ENCODE measurements around the gene DAB1. TPM values are rescaled to one million over a fixed set of nuclear protein-coding genes. Genes with fewer than 3 reads are reported as not detected.

Gene DAB1
- total RNA-seq, 1 donor from 2014 or later: 14.0 TPM

DNA sequence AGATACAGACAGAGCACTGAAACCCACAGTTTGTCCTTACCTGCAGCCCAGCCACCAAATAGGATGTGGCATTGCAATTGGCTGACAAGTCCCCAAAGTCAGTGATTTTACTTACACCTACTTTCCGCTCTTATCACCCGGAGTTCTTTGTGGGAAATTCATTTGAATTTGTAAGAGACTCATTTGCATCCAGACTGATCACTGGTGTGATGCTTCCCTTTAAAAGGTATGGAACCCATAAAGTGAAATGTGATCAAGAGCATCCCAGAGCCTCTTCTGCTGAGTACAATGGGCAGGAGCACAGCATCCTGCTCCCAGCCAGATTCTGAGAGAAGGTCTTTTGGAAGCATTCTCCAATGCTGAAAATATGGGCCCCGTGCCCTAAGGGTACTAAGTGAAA, 161.4 kb downstream of the DAB1 start:
- TF ChIP-seq, protein P1, sequence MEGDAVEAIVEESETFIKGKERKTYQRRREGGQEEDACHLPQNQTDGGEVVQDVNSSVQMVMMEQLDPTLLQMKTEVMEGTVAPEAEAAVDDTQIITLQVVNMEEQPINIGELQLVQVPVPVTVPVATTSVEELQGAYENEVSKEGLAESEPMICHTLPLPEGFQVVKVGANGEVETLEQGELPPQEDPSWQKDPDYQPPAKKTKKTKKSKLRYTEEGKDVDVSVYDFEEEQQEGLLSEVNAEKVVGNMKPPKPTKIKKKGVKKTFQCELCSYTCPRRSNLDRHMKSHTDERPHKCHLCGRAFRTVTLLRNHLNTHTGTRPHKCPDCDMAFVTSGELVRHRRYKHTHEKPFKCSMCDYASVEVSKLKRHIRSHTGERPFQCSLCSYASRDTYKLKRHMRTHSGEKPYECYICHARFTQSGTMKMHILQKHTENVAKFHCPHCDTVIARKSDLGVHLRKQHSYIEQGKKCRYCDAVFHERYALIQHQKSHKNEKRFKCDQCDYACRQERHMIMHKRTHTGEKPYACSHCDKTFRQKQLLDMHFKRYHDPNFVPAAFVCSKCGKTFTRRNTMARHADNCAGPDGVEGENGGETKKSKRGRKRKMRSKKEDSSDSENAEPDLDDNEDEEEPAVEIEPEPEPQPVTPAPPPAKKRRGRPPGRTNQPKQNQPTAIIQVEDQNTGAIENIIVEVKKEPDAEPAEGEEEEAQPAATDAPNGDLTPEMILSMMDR (conservative IDR thresholded peaks at IDR 0.05): no peak
- Mint-ChIP-seq H3K27me3 (ENCODE audit: low read depth) (no peaks in the 10 kb centered on the region), H3K4me1 (peaks cover 3% of the 10 kb centered on the region), H3K4me3 (no peak overlapping the region), H3K27ac (ENCODE audit: unreplicated experiment) (no peak overlapping the region), H3K36me3 (ENCODE audit: low read depth) (peaks cover 3% of the 10 kb centered on the region), H3K9me3 (peaks cover 3% of the 10 kb centered on the region)
- no peak for DNase-seq (ENCODE audit: low read depth, low spot score)

DNA sequence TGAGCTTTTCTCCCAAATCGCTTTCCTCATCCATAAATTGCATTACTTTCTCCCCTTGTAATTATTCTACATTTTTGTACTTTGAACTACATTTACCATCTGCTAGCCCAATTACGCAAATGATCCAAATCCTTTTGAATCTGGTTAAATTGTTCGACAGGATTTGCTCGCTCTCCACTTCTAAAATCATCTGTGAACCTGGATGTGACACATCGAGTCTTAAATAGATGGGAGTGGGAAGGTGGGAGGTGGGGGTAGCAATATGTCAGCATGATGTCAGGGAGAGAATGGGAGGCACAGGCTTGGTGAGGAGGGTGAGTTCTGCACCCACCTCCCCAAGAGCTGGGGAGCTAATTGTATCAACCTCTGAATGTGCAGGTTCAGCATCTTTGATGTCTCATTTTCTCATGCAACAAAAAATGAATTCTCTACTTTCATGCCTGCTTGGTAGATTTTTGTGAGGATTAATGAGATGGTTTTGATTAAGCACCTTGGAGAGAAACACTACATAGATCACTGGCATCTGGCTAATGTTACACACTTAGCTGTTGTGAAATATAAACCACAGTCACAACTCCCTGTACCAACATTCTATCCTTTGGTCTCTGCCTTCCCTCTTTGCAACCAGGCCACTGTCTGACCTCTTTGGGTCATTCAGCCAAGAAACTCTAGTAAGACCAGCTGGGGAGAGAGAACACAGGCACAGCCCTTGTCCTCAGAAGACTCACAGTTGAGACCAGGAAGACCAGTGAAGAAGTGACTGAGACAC, 165.1 kb downstream of the DAB1 start:
- H3K27me3 Mint-ChIP-seq (ENCODE audit: low read depth): no peaks in the 10 kb centered on the region
- H3K27ac Mint-ChIP-seq (ENCODE audit: unreplicated experiment): peak overlapping the region; percentile 47
- TF ChIP-seq, protein P1 (conservative IDR thresholded peaks at IDR 0.05): no peak
- no peak overlapping the region for H3K4me3 Mint-ChIP-seq
- peaks cover 3% of the 10 kb centered on the region for H3K9me3 Mint-ChIP-seq
- H3K36me3 Mint-ChIP-seq (ENCODE audit: low read depth): peaks cover 3% of the 10 kb centered on the region
- peaks cover 7% of the 10 kb centered on the region for H3K4me1 Mint-ChIP-seq
- DNase-seq (ENCODE audit: low read depth, low spot score): no peak

DNA sequence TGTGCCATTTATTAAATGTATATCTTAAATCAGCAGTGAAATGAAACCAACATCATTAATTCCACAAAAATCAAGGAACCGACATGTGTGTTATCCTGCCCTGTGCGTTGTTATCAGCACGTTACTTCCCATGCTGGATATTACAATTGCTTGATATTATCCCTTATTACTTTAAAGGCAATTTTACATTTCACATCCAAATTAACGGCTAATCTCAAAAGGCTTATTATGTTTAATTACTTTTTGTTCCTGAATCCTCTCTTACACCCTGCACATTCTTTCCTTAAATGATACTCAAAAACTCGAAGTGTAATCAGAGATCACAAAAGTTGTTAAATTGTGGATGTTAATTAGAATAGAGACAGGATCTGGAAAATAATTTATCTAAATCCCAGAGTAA, 167.9 kb downstream of the DAB1 start:
- H3K9me3 Mint-ChIP-seq: peaks cover 3% of the 10 kb centered on the region
- no peak overlapping the region for H3K27ac Mint-ChIP-seq (ENCODE audit: unreplicated experiment)
- no peak for DNase-seq (ENCODE audit: low read depth, low spot score)
- H3K4me3 Mint-ChIP-seq: no peak overlapping the region
- no peaks in the 10 kb centered on the region for H3K27me3 Mint-ChIP-seq (ENCODE audit: low read depth)
- peaks cover 3% of the 10 kb centered on the region for H3K36me3 Mint-ChIP-seq (ENCODE audit: low read depth)
- TF ChIP-seq, protein P1 (conservative IDR thresholded peaks at IDR 0.05): no peak
- peaks cover 14% of the 10 kb centered on the region for H3K4me1 Mint-ChIP-seq

DNA sequence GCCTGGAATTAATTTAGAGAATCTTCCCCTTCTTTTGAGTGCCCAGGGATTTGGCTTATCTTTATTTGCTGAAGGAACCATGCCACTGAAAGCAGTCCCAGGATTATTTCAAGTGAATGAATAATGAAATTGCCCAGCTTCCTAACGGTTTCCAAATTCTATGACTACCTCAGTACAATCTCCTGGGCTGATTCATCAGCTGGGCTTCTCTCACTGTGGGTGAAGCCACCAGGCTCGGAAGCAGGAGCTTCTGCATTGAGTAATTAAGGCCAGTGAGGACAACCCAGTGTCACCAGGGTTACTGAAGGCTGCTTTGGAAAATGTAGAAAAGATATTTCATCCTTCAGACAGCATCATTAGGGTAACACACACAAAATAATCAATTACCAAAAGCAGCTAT, 169.8 kb downstream of the DAB1 start:
- no peak for DNase-seq (ENCODE audit: low read depth, low spot score)
- no peak overlapping the region for H3K4me3 Mint-ChIP-seq
- H3K4me1 Mint-ChIP-seq: peaks cover 10% of the 10 kb centered on the region
- H3K9me3 Mint-ChIP-seq: peaks cover 3% of the 10 kb centered on the region
- no peaks in the 10 kb centered on the region for H3K27me3 Mint-ChIP-seq (ENCODE audit: low read depth)
- TF ChIP-seq, protein P1 (conservative IDR thresholded peaks at IDR 0.05): no peak
- no peak overlapping the region for H3K27ac Mint-ChIP-seq (ENCODE audit: unreplicated experiment)
- peaks cover 3% of the 10 kb centered on the region for H3K36me3 Mint-ChIP-seq (ENCODE audit: low read depth)

DNA sequence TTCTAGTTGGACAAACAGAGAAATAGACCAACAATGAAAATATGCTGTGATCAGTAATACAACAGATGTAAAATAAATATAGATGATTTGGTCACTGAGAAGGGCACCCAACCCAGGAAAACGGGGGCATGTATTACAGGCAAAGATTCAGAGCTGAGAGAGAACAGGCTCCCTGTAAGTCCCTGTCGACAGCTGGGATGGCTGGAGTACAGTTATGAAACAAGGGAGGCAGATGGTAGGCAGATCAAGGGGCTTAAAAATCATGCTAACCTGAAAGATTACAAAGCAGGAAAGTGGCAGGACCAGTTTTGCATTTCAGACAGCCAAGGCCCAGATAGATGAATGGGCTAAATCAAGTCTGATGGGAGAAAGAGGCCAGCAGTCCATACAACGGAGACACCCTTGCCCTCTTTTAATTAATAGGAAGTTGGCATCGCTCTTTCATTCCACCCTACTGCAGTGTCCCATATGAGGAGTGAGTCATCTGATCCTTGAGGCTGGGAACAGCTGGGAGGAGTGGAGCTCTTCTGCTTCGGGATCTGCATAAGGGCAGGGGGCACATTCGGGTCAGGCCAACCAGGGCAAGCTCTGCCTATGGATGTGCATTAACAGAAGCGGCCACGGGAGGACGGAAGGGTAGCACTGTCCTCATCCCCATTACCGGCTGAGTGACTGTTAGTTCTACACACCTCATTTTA, 171.1 kb downstream of the DAB1 start:
- TF ChIP-seq, protein P1 (conservative IDR thresholded peaks at IDR 0.05): no peak
- no peak overlapping the region for H3K4me3 Mint-ChIP-seq
- H3K9me3 Mint-ChIP-seq: peaks cover 2% of the 10 kb centered on the region
- H3K36me3 Mint-ChIP-seq (ENCODE audit: low read depth): peaks cover 2% of the 10 kb centered on the region
- peaks cover 10% of the 10 kb centered on the region for H3K4me1 Mint-ChIP-seq
- no peaks in the 10 kb centered on the region for H3K27me3 Mint-ChIP-seq (ENCODE audit: low read depth)
- no peak overlapping the region for H3K27ac Mint-ChIP-seq (ENCODE audit: unreplicated experiment)
- no peak for DNase-seq (ENCODE audit: low read depth, low spot score)
